ENCODE results near the gene ACTR3.

The ACTR3 gene

DNA sequence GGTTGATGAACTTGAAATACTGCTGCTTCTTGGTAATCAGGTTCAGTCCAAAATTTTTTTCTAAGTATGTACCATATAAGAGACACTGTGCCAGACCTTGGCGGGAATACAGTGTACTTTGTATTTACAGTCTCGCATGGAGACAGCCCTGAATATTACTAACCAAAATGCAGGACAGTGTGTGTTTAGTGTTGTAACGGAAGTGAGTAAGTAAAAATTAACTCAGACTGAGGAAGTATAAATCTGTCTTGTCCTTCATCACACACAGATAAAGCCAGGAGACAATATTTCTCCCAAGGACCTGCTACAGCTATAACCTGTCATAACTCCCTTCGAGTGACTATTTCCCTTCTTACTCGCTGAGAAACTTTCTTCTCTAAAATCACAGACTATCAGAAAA is 76.9 kb downstream of the ACTR3 start:
- DNase-seq: no peak

GRCh38 chr2:113967272-113967671 is 77.4 kb downstream of the ACTR3 start:
- DNase-seq: no peak

DNA sequence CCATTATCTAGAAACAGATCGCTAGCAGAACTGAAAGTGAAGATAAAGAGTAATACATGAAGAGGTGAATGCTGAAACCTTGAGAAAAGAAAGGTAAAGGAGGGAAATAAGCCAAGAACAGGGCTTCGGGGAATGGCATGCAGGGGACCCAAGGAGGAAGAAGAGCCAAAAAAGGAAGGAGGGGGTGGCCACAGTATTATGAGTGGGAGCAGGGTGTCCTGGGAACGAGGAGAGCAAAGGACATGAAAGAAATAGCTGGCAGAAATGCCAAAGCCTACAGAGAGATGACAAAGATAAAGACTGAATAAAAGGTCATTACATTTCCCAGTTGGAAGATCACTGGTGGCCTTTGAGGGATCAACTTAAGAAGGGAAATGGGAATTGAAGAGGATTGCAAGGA is 82.9 kb downstream of the ACTR3 start:
- DNase-seq: no peak

- no peak for DNase-seq
Measured at GRCh38 chr2:113973810-113974209, 83.9 kb downstream of the ACTR3 start.

- no peak for DNase-seq
Measured at GRCh38 chr2:113974727-113975126, 84.8 kb downstream of the ACTR3 start.

GRCh38 chr2:113976277-113976928 is 86.5 kb downstream of the ACTR3 start:
- no peak for DNase-seq

DNA sequence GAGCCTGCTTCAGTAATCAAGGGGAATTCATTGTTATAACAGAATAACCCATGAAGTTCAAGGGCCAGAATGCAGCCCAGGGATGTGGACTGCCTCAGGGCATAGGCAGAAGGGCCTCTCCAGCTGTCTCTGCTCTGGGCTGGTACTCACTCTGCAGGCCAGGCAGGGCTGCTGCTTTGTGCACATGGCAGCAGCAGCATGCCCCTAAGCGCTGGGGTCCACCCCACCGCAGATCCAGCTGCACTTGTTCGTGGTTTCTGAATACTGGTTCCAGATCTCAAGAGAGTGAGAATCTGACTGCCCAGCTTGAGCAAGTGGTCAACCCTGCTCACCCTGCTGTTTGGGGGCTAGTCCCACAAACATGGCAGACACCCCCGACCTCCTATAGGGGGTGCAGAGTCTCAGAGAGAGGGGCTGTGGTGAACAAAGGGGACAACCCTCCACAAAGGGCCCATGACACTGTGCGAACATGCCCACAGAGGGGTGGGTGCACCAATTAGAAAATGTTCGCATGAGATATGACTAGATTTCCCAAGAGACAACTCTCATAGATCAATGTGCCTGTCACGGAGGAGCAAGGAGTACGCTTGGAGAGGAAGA is 87.3 kb downstream of the ACTR3 start:
- DNase-seq: no peak

DNA sequence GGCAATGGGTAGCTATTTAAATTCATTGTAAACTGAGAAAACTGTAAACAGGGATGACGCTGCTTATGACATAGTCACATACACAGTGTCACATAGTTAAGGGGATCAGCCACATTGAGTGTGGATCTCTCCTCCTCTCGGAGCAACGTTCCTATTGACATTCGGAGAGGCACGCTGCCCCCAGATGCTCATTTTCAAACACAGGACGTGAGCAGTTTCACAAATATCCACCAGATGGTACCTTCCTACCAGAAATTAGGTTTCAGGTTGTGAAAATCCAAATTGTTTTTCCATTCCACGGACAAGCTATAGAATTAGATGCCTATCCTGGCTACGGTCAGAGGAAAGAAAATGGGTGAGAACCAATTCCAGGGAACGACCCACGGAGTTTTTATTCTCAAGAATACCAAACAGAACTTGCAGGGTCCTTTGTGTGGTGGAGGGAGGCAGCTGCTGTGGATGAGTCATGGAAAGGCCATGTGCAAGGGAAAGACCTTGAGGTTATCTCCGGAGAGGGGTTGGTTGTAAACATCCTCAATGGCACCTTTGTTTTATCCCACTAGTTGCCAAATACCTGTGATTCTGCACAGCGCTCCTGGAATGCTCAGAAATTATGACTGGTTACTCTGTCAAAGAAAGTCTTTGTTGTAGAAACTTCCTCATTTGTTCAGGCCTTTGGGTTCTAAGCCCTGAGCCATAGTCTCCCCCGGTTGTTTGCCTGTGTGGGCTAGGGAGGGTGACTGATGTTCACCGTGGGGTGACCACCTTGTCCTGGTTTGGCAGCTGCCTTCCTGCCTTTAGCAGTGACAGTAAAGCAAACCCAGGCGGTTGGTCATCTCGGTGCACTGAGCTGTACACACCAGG is 88.0 kb downstream of the ACTR3 start:
- no peak for DNase-seq

GRCh38 chr2:113978524-113979190 is 88.8 kb downstream of the ACTR3 start:
- DNase-seq: no peak

GRCh38 chr2:113979191-113980128 is 89.6 kb downstream of the ACTR3 start:
- DNase-seq: peak in 1 of 2 donors; percentile 44

GRCh38 chr2:113980946-113981345 is 91.1 kb downstream of the ACTR3 start:
- no peak for DNase-seq

DNA sequence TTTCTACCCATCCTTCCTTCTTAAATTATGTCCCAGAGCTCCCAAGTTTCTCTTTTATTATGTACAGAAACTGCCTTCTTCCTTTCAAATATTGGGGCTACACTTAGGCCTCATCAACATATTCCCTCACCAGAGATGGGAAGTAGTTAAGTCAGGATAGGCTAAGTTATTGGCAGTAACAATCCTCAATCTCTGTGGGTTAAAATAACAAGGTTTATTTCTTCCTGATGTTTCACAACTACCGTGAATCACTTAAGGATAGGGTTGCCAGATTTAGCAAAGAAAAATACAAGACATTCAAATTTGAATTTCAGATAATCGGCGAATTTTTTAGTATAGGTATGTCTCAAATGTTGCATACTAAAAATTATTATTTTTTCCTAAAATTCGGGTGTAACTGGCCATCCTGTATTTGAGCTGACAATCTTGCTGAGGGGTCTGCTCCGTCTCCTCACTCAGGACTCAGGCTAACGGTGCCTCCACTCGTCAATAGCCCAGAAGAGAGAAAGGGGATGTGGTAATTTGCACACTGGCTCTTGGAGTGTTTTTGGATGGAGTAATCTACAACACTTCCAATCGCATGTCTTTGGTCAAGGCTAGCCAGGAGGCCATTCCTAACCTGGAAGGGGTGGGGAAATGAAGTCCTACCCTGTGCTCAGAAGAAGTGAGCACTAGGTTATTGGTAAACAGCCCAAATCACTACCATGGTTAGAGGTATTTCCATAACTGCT is 91.7 kb downstream of the ACTR3 start:
- DNase-seq: no peak

DNA sequence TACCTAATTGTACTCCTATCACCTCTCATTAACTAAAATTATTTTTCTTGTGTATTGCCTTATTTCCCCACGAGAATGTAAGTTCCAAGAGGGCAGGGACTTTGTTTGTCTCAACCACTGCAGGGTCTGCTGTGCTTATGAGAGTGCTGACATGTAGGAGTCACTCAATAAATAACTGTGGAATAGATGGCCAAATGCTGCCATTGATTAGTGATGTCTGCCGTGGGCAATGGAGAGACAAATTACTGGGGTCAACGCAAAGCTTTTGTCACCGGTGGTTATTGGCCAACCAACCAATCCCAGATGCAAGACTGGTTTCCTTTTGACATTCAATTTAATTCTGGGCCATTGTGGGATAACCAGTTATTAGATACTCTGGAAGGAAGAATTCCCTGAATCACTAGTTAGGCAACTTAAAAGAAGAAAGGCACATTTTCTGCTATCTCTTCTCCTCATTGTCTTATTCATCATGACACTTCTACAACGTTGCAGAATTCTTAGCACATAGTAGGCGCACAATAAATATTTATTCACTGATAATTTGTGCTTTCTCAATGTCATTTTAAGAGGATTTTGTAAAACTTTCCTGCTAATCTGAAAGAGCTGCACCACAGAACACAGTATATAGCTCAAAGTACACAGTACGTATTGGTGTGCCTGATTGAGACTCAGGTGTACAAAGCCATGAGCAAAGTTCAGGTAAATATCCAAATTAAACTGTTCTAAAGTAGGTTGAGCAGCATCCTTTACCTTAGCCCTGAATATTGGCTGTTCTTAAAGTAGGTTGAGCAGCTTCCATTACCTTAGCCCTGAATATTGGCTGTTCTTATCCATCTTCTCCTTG is 95.9 kb downstream of the ACTR3 start:
- no peak for DNase-seq

DNA sequence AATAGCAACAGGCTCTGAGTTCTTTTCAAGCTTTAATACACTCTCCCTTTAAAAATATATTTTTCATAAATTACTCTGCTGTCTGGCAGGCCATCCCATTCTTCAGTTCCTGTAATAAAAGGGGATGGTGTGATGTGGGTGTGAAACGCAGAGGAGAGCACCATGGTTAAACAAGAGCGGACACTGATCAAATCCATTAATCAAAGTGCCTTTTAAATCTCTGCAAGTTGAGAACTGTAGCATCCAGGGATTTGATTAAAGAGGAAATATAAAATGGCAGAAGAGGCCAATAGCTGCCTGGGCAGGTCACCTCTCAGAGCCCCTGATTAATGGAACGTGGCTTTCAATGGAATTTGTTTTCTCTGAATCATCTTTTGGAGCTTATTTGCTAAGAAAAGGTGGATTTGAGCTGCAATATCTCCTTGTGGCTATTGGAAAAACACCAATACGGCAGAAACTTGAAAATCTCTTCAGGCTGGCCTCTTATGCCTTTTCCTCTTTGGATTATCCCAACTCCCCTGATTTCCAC is 96.9 kb downstream of the ACTR3 start:
- DNase-seq: no peak

GRCh38 chr2:113992090-113992489 is 102.2 kb downstream of the ACTR3 start:
- no peak for DNase-seq

GRCh38 chr2:113996671-113997594 is 107.0 kb downstream of the ACTR3 start:
- no peak for DNase-seq

DNA sequence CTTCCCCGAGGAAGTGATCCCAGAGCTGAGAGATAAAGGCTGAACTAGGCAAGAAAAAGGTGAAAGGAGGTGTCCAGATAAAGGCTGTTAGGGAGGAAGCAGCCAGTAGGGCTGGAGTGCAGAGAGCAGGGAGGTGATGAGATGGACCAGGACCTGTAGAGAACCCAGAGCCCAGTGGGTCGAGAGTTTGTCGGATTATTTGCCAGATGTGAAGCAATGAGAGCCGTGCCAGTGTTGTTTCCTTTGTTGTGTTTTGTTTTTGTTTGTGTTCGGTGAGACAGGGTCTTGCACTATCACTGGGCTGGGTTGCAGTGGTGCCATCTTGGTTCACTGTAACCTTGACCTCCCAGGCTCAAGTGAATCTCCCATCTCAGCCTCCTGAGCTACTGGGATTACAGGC is 111.3 kb downstream of the ACTR3 start:
- no peak for DNase-seq

GRCh38 chr2:114001937-114002336 is 112.0 kb downstream of the ACTR3 start:
- no peak for DNase-seq

DNA sequence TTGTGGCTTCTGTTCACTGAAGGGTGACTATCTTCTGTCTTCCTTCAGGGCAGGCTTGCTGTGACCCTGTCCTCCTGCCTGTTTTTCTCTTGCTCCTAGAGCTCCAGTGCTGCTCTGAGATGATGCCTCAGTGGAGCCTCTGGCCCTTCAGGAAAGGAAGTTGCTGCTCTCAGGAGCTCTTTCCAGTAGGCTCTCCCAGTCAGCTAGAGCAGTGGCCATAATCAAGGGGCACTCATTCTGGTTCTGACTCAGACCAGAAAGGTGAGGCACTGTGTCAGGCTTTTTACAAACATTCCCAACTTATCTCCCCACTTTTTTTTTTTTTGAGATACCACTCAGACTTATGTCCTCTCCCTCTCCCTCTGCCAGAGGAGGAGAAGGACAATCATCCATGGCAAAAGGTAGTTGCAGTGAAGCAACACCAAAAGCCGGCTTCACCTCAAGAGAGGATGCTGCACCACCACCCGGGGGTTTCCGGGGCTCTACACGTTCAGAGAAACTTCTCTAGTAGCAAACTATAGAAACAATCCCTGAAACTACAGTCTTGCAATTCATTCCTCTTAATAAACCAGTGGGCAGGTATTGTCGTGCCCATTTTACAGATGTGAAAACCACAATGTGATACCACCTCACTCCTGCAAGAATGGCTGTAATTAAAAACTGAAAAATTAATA is 115.4 kb downstream of the ACTR3 start:
- no peak for DNase-seq

Data from activated CD4-positive, alpha-beta T cell treated with anti-CD3 and anti-CD28 coated beads for 4 hours (primary cell).